ENCODE results near the gene NME9. TPM values are rescaled to one million over a fixed set of nuclear protein-coding genes. Genes with fewer than 3 reads are reported as not detected.
A peak's percentile ranks its signal among the peaks of the same experiment; 100 is the strongest.
"Not testable (repeated sequence)": the region's sequence is repeated elsewhere in the genome, so short reads cannot be mapped to it uniquely, and the experiment has no call there.

NME9 gene
- 1 to 10 TPM in 5 of 12 donors, under 1 TPM in 5, not detected in 2; 0.27 to 2.2 (median 1.0) TPM for polyA plus RNA-seq (ENCODE audit: insufficient read length in 12 of 12)
- long read RNA-seq, donor 1, result 0 reads
- long read RNA-seq, donor 2, result 0 reads
- long read RNA-seq, donor 3, result 0 reads
- long read RNA-seq, donor 4, result 0 reads
- long read RNA-seq, donor 5, partial matches to known transcripts, result 15 of 15 reads
- long read RNA-seq, donor 5, other reads (novel, unspliced or antisense), result 0 of 15 reads
- long read RNA-seq, donor 6, result 0 reads
- long read RNA-seq, donor 7, result 0 reads
- long read RNA-seq, donor 8, result 0 reads
- long read RNA-seq, donor 9, result 0 reads
- long read RNA-seq, donor 10, result 0 reads
- long read RNA-seq, donor 11, result 0 reads

GRCh38 chr3:138329127-138329983 is at the start of gene NME9:
NME9 (minus strand) TSS chr3:138329851; CDS start chr3:138329335, 516 bp downstream.
- DNase-seq, result no peak

- DNase-seq, result no peak
Observed at GRCh38 chr3:138378990-138379389, 49.3 kb upstream of the NME9 start.

- DNase-seq, result no peak
Observed at GRCh38 chr3:138378331-138378730, 48.7 kb upstream of the NME9 start.

- DNase-seq, result no peak
Observed at GRCh38 chr3:138377804-138378203, 48.2 kb upstream of the NME9 start.

- not testable (repeated sequence) for DNase-seq
Observed at GRCh38 chr3:138377212-138377611, 47.6 kb upstream of the NME9 start.

- DNase-seq, result no peak
Observed at GRCh38 chr3:138376663-138377062, 47.0 kb upstream of the NME9 start.

- no peak for DNase-seq
Observed at GRCh38 chr3:138375447-138375846, 45.8 kb upstream of the NME9 start.

GRCh38 chr3:138374573-138375134 is 45.0 kb upstream of the NME9 start:
- no peak for DNase-seq

- no peak for DNase-seq
Observed at GRCh38 chr3:138373736-138374094, 44.1 kb upstream of the NME9 start.

- DNase-seq, result no peak
Observed at GRCh38 chr3:138373087-138373735, 43.6 kb upstream of the NME9 start.

GRCh38 chr3:138371070-138371965 is 41.7 kb upstream of the NME9 start:
- no peak for DNase-seq

- no peak for DNase-seq
Observed at GRCh38 chr3:138370321-138370720, 40.7 kb upstream of the NME9 start.

- no peak for DNase-seq
Observed at GRCh38 chr3:138369151-138369900, 39.7 kb upstream of the NME9 start.

GRCh38 chr3:138367911-138368310 is 38.3 kb upstream of the NME9 start:
- peak; percentile 36 for DNase-seq

- no peak for DNase-seq
Observed at GRCh38 chr3:138367326-138367850, 37.7 kb upstream of the NME9 start.

GRCh38 chr3:138366006-138366759 is 36.5 kb upstream of the NME9 start:
- DNase-seq, result no peak

GRCh38 chr3:138365253-138365555 is 35.6 kb upstream of the NME9 start:
- DNase-seq, result no peak

GRCh38 chr3:138364356-138365252 is 35.0 kb upstream of the NME9 start:
- no peak for DNase-seq

All from muscle of arm (tissue), 14 donors.